AG09319 (cell line): ENCODE results near the gene CACNA2D2.

ENCODE experiments used
- DNase-seq: peaks from one replicate; pipeline ENCODE4 v3.0.0-alpha.2; 2010; ENCODE audit warnings: low read depth; ENCODE audit errors: extremely low read depth
- CTCF ChIP-seq: IDR thresholded peaks from 2 replicates; pipeline ENCODE4 v1.5.1; 2011; ENCODE audit warnings: low read depth, mild to moderate bottlenecking, inconsistent platforms, low read length, moderate library complexity

Gene CACNA2D2

GRCh38 chr3:50416736-50417636, 86.4 kb downstream of the CACNA2D2 start:
- no peak for DNase-seq
- TF ChIP-seq CTCF = no peak

DNA sequence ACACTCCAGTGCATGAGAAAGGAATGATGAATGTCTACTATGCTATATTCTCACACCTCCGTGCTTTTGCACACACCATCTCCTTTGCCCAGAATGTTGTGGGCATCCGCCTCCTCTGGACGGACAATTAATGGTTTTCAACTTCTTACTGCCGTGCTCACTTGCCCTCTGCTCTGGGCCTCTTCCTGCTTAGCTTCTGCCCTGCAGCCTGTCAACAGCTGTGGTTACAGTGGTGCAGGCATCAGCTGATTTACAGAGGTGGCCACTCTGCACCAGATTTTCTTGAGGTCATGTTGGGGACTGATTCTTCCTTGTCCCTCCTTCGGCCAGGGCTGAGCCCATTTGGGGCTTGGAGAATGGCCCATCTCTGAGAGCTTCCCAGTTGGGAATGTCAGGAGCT, 87.6 kb downstream of the CACNA2D2 start:
- TF ChIP-seq CTCF = no peak
- DNase-seq = no peak

- no peak for DNase-seq
- no peak for TF ChIP-seq CTCF
These were observed 88.4 kb downstream of the CACNA2D2 start for GRCh38 chr3:50415061-50415460.

DNA sequence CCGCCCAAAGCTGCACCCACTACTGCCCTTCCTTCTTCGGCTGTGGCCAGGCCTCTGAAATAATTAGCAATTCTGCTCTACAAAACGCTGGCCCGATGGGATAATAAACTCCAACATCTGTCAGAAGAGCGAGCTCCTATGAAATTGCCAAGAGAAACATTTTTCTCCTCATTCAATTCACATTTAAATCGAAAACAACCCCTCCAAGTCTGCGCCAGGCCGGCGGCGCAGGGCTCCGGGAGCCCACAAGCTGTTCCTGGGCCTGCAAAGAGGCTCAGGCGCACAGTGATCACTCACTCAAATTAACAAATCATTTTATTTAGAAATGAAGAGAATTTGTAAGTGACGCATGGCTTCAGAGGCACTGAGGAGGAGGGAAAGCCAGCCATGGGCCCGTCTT, 88.8 kb downstream of the CACNA2D2 start:
- no peak for TF ChIP-seq CTCF
- DNase-seq = no peak

GRCh38 chr3:50412231-50412754, 91.1 kb downstream of the CACNA2D2 start:
- DNase-seq = no peak
- TF ChIP-seq CTCF = no peak

GRCh38 chr3:50411229-50411628, 92.2 kb downstream of the CACNA2D2 start:
- no peak for TF ChIP-seq CTCF
- no peak for DNase-seq

DNA sequence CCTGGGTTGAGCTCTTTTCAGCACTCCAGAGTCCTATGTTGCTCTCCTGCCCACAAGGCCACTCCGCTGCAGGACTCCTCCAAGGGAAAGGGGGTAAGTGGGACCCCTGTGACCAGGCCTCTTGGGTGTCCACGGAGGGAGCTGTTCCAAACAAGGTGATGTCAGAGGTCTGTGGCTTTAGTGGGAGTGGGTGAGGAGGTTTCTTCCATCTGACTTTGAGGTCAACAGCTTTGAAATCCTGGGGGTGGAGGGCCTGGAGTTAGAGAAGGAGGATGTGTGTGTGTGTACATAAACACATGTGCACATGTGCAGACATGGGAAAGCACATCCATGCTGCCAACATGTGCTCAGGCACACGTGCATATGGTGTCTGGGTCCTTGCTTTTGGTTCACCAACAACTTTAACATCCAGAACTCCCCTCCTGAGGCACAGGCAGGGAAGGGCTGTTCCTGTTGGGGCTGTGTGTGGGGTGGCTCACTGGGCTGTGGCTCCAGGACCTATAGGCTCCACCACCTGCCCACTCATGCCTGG, 92.8 kb downstream of the CACNA2D2 start:
- TF ChIP-seq CTCF = no peak

More for the DNA sequence above, 92.8 kb downstream of the CACNA2D2 start:
- DNase-seq = no peak
